Measurements from ENCODE around the gene TTC34.

TTC34 gene

DNA sequence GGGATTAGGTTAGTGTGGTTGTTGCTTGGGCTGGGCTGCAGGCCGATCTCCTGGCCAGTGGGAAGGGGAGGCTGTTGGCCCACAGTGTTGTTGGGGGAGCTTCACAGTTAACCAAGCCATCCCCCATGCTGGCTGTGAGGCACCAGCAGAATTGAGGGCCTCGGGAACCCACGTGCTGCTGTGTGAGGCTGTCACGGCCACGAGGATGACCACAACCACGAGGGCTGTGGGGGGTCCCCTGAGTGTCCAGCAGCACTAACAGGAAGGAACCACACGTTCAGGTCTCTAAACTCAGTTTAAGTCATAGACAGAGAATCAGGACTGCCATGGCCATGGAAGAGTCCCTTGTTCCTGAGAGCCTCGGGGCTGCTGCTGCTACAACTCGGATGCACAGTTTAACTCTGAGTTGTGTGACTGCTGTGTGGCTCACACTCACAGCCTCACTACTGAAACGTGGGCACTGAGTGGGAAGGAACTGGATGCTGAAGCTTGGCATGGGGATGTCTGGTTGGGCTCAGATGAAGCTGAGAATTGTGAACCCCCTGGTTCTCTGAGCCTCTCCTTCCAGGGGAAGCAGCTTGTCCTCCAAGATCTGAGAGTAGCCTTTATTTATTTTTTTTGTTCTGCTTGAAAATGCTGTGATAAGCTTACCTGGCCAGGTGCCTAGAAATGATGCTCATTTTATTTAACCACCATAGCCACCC lies 163.9 kb downstream of the TTC34 start:
- TF ChIP-seq CTCF (IDR thresholded peaks at IDR 0.05; ENCODE audit: extremely low read depth, insufficient read depth, missing control alignments): no peak
- in situ Hi-C loops (cut with MboI; ENCODE audit: low pct_unique_long_range_greater_than_20kb, low sequenced_read_pairs, unreplicated experiment): no loop called here
- DNase-seq (ENCODE audit: low spot score): no peak

DNA sequence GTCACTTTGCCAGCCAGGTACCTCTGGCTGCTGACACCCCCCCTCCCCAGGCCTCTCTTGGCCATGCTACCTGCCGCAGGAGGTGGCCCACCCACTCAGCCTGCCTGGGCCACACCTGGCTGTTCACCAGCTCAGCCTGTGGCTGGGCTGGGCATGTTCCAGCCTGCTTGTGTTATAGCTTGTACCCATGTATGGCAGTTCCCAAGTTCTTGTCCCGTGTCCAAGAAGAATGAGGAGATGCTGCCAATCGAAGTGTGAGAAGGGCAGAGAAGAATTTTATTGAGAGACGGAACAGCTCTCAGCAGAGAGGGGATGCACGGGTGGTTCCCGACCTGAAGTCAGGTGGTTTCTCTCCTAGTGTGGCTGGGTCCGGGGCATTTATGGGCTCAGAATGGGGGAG lies 164.8 kb downstream of the TTC34 start:
- DNase-seq (ENCODE audit: low spot score): no peak
- in situ Hi-C loops (cut with MboI; ENCODE audit: low pct_unique_long_range_greater_than_20kb, low sequenced_read_pairs, unreplicated experiment): no loop called here
- TF ChIP-seq CTCF (IDR thresholded peaks at IDR 0.05; ENCODE audit: extremely low read depth, insufficient read depth, missing control alignments): no peak

DNA sequence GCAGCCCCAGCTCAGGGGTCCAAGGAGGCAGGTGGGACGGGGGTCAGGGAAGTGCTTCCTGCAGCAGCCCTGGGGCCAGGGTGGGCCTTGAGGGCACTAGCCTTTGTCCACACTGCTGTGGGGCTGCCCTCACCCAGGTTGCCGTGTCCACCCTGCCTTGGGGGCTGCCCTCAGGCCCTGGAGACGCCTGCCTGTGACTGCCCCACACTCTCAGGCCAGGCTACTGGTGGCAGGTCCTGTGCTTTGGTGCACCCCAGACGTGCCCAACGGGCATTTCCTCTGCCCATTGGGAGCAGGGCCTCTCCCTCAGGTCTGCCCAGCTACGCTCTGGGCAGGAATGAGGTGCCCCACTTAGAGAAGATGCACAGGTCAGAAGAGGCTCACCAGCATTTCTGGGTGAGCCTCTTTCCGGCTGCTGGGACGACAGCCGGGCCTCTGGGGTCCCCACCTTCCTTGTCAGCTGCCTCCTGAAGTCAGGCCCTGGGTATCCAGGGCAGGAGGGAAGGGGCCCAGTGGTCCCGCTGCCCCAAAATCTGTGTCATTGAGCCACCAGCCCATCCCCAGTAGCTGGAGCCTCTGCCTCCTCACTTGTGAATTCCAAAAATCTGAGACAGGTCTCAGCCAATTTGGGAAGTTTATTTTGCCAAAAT lies 166.0 kb downstream of the TTC34 start:
- TF ChIP-seq CTCF (IDR thresholded peaks at IDR 0.05; ENCODE audit: extremely low read depth, insufficient read depth, missing control alignments): no peak
- in situ Hi-C loops (cut with MboI; ENCODE audit: low pct_unique_long_range_greater_than_20kb, low sequenced_read_pairs, unreplicated experiment): no loop called here
- no peak for DNase-seq (ENCODE audit: low spot score)

GRCh38 chr1:2633936-2634491 lies 167.5 kb downstream of the TTC34 start:
- no peak for TF ChIP-seq CTCF (IDR thresholded peaks at IDR 0.05; ENCODE audit: extremely low read depth, insufficient read depth, missing control alignments)
- in situ Hi-C loops (cut with MboI; ENCODE audit: low pct_unique_long_range_greater_than_20kb, low sequenced_read_pairs, unreplicated experiment): no loop called here
- no peak for DNase-seq (ENCODE audit: low spot score)

- in situ Hi-C loops (cut with MboI; ENCODE audit: low pct_unique_long_range_greater_than_20kb, low sequenced_read_pairs, unreplicated experiment): no loop called here
- peak; percentile 19 for DNase-seq (ENCODE audit: low spot score)
- no peak for TF ChIP-seq CTCF (IDR thresholded peaks at IDR 0.05; ENCODE audit: extremely low read depth, insufficient read depth, missing control alignments)
Measured at GRCh38 chr1:2633366-2633935, 168.0 kb downstream of the TTC34 start.

GRCh38 chr1:2632561-2633361 lies 168.7 kb downstream of the TTC34 start, which contains the start of gene MMEL1:
Gene MMEL1 (minus strand): TSS chr1:2633016. CDS start chr1:2629484, 3,532 bp downstream.
- in situ Hi-C loops (cut with MboI; ENCODE audit: low pct_unique_long_range_greater_than_20kb, low sequenced_read_pairs, unreplicated experiment): no loop called here
- no peak for TF ChIP-seq CTCF (IDR thresholded peaks at IDR 0.05; ENCODE audit: extremely low read depth, insufficient read depth, missing control alignments)
- no peak for DNase-seq (ENCODE audit: low spot score)

All from GM13977 (cell line).